Measurements from ENCODE around the gene SLC25A17.

DNA sequence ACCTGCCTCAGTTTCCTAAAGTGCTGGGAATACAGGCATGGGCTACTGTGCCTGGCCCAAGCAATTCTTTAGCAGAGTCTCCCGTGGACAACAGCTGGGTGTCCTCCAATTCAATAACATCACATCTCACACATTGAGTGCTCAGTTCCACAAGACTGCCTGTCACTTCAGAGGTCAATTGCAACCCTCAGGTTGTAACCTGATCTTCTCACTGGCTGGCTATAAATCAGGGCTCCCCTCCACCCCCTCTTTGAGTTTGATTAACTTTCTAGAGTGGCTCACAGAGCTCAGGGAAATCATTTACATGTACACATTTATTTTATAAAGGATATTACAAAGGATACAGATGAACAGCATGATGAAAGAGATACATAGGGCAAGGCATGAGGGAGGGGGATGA lies 71.8 kb downstream of the SLC25A17 start:
- TF ChIP-seq POLR2A (IDR thresholded peaks at IDR 0.05; ENCODE audit: low read length) (no peak), GATA1 (IDR thresholded peaks at IDR 0.05; ENCODE audit: low read depth, low read length) (no peak)
